IPS-18a (cell line): ENCODE data around the gene MGAT4A.

Experiments
- H3K27ac ChIP-seq: one replicate; pipeline ENCODE4 v1.5.1; 2013; ENCODE audit warnings: low read length
- H3K27me3 ChIP-seq: one replicate; pipeline ENCODE4 v1.6.1; 2013; ENCODE audit warnings: mild to moderate bottlenecking, low read length; ENCODE audit not compliant: control insufficient read depth, insufficient read depth
- H3K36me3 ChIP-seq: one replicate; pipeline ENCODE4 v1.6.1; 2013; ENCODE audit warnings: low read depth, low read length; ENCODE audit not compliant: control insufficient read depth
- H3K4me1 ChIP-seq: one replicate; pipeline ENCODE4 v1.6.1; 2013; ENCODE audit warnings: low read depth, low read length; ENCODE audit not compliant: control insufficient read depth
- H3K4me3 ChIP-seq: one replicate; pipeline ENCODE4 v1.5.1; 2013; ENCODE audit warnings: low read length
- H3K9ac ChIP-seq: one replicate; pipeline ENCODE4 v1.6.1; 2013; ENCODE audit warnings: mild to moderate bottlenecking, low read length, moderate library complexity
- H3K9me3 ChIP-seq: one replicate; pipeline ENCODE4 v1.6.1; 2013; ENCODE audit warnings: low read depth, low read length; ENCODE audit not compliant: control insufficient read depth

The MGAT4A gene

DNA sequence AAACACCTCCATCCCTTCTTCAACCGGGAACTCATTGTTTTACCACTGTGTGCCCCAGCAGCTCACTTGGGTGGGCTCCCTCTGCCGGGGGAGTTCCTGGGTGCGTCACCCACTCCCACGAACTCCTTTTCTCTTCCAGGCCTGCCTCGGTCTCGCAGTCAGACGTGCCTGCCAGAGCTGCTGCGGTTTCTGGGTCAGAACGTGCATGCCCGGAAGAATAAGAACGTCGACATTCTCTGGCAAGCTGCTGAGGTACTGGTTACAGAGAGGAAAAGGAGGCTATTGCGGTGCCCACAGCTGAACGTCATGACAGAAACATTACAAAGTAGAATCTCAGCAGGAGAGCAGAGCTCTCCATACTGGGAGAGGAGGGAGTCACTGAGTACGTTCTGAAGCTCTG, 158.3 kb downstream of the MGAT4A start:
- no peaks in the 10 kb centered on the region for H3K27me3 ChIP-seq
- no peak overlapping the region for H3K4me3 ChIP-seq
- no peak overlapping the region for H3K27ac ChIP-seq
- H3K4me1 ChIP-seq: no peaks in the 10 kb centered on the region
- no peaks in the 10 kb centered on the region for H3K9me3 ChIP-seq
- peaks cover 40% of the 10 kb centered on the region for H3K36me3 ChIP-seq
- no peak overlapping the region for H3K9ac ChIP-seq

DNA sequence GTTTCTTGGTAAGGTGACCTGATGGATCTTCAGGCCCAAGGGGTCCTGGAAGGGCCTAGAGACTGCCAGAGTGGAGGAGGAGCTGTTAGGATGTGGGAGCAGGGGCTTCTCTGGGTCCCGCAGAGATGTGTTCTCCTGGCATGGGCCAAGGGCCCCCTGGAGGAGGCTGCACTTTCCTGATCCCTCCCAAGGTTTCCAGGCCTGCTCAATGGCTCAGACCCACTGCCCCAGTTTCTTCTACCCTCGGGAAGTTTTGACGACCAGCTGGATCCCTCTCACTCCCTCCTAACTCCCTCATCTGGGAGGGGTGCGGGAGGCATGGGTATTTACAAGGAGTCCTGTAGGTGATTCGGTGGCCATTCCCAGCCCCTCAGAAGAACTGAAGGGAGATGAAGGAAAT, 158.7 kb downstream of the MGAT4A start:
- Histone ChIP-seq H3K36me3 (peaks cover 36% of the 10 kb centered on the region), H3K9ac (no peak overlapping the region), H3K27ac (no peak overlapping the region), H3K27me3 (no peaks in the 10 kb centered on the region), H3K4me1 (no peaks in the 10 kb centered on the region), H3K9me3 (no peaks in the 10 kb centered on the region), H3K4me3 (no peak overlapping the region)

DNA sequence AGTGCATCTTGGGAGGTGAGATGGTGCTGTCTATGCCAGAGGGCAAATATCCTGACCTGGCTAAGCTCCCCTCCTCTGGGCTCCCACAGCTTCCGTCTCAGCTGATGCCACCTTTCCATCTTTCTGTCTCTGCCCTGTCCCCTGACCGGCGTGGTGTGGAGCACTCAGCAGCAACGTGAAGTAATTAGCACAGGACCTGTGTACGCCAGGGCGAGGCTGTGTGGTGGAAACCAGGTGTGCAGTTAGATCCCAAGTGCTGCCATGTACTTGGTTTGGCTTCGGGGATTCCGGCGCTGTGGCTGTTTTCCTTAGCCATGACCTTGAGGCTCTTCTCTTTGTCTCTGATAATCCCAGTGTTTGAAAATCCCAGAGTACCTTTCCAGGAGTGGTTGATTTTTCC, 159.1 kb downstream of the MGAT4A start:
- H3K36me3 ChIP-seq: peaks cover 35% of the 10 kb centered on the region
- H3K27me3 ChIP-seq: no peaks in the 10 kb centered on the region
- no peak overlapping the region for H3K27ac ChIP-seq
- H3K9ac ChIP-seq: no peak overlapping the region
- no peak overlapping the region for H3K4me3 ChIP-seq
- H3K9me3 ChIP-seq: no peaks in the 10 kb centered on the region
- H3K4me1 ChIP-seq: no peaks in the 10 kb centered on the region

DNA sequence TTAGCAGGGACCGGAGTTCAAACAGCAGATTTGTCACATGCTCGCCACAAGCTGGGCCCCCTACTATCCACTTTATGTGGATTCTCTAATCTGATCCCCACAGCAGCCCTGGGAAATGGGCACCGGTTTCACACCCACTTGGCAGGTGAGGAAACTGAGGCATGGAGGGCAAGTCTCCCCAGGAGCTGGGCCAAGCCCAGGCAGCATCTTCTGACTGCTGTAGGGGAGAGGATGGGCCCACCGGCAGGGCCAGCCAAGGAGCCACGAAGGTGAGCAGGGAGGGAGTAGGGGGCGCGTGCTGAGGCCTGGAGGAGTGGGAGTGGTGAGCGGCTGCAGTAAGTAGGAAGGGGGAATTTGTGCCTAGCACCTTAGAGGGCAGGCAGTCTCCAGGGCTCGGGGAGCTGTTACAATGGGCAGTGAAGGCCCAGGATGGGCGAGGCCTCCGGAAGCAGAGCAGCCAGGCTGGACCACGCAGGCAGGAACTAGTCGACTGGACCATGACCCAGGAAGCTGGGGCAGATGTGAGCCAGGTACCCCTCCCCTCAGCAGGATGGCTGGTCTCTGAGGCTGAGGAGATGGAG, 159.7 kb downstream of the MGAT4A start:
- H3K27me3 ChIP-seq: no peaks in the 10 kb centered on the region
- no peaks in the 10 kb centered on the region for H3K9me3 ChIP-seq
- H3K9ac ChIP-seq: no peak overlapping the region
- H3K4me1 ChIP-seq: no peaks in the 10 kb centered on the region
- no peak overlapping the region for H3K4me3 ChIP-seq
- no peak overlapping the region for H3K27ac ChIP-seq
- H3K36me3 ChIP-seq: peaks cover 39% of the 10 kb centered on the region

DNA sequence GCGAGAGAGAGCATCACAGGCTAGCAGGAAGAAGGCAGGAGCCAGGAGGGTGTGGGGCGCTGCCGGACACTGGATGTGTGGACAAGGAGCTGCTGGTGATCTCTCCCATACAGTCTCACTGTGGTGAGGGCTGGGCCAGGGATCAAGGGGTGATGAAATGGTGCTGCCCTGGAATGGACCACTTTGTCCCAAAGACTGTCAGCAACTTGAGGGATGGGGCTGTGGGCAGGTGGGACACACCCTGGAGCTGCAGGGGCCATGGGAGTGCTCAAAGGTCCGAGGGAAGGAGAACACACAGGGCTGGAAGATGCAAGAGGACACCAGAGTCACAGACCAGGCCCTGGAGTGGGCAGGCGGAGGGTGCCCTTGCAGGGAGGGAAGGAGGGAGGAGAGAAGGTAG, 160.6 kb downstream of the MGAT4A start:
- Histone ChIP-seq H3K4me3 (no peak overlapping the region), H3K4me1 (no peaks in the 10 kb centered on the region), H3K9me3 (no peaks in the 10 kb centered on the region), H3K27ac (no peak overlapping the region), H3K36me3 (peaks cover 44% of the 10 kb centered on the region), H3K27me3 (no peaks in the 10 kb centered on the region), H3K9ac (no peak overlapping the region)

DNA sequence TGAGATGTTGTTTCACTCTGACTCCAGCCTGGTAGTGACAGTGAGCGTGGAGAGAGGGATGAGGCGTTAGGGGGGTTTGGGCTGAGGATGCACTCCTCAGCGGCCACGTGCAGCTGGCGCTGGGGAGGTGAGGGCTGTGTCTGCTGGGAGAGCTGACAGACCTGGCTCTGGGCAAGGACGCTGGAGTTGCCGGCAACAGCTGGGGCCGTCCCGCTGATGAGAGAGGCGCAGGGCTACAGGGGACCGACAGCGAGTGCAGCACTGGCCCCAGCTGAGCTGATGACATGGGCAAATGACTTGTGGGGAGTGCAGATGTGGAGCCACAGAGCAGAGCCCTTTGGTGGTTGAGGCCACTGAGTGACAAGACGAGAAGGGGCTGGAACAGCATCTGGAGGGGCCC, 161.0 kb downstream of the MGAT4A start:
- H3K4me1 ChIP-seq: no peaks in the 10 kb centered on the region
- H3K27me3 ChIP-seq: no peaks in the 10 kb centered on the region
- no peak overlapping the region for H3K27ac ChIP-seq
- no peak overlapping the region for H3K9ac ChIP-seq
- H3K9me3 ChIP-seq: no peaks in the 10 kb centered on the region
- peaks cover 45% of the 10 kb centered on the region for H3K36me3 ChIP-seq
- no peak overlapping the region for H3K4me3 ChIP-seq

DNA sequence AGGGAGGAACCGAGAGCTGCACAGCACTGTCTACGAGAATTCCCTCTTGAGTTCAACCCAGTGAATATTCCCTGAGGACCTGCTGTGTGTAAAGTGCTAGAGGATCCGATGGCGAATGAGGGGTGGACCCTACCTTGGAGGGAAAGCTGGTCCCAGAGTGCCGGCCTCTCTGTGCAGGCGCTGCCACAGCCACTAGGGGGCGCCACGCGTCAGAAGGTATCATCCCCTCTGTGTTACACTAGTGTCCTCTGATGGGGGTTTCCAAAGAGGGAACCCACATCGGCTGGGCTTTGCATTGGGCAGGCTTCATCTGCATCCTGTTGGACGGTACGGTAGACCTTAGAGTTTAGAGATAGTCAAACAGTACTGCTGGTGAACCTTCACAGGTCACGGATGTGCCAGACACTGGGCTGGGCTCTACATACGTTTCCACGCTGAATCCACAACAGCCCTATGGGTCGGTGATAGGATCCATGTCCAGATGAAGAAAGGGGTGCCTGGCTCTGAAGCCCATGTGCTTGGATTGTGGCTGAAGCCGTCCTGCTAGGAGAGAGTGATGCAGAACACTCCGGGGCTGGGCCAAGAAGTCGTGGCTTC, 161.6 kb downstream of the MGAT4A start:
- H3K9ac ChIP-seq: no peak overlapping the region
- H3K4me1 ChIP-seq: no peaks in the 10 kb centered on the region
- H3K36me3 ChIP-seq: peaks cover 50% of the 10 kb centered on the region

More for the DNA sequence above, 161.6 kb downstream of the MGAT4A start:
- no peak overlapping the region for H3K4me3 ChIP-seq
- H3K27me3 ChIP-seq: no peaks in the 10 kb centered on the region
- no peak overlapping the region for H3K27ac ChIP-seq
- H3K9me3 ChIP-seq: no peaks in the 10 kb centered on the region
